ENCODE results near the gene FNDC3B. TPM values are rescaled to one million over a fixed set of nuclear protein-coding genes. Genes with fewer than 3 reads are reported as not detected.

FNDC3B gene
- total and polyA plus RNA-seq, 4 donors, result 13.3 to 175 (median 100) TPM

DNA sequence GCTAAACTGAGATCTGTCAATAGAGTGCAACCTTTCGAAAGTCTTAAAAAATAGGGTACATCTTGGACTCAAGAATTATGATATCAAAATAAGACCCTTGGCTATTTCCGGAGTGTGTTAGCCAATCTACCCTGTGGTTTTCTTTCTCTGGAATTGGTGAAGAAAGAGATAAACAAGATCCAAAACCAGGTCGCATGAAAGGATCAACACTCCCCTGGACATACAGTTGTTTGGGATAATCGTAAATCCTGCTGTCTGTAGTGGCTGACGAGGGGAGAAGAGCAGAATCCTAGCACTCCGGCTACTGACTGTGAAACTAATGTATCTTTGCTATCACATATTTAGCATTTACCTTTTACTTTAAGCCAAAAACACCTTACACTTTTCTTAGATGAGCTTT lies 30.9 kb downstream of the FNDC3B start:
- no peak overlapping the region for H3K27ac ChIP-seq (ENCODE audit: low read depth in 1 of 2, low read length in 1 of 2)
- ATAC-seq (ENCODE audit: insufficient read depth, low FRiP score) (no peak), DNase-seq (no peak)
- 48 to 78% methylated on average over 6 of the region's 6 CpGs for WGBS, 2 donors
- H3K4me3 ChIP-seq, result no peak overlapping the region
- H3K4me1 ChIP-seq (ENCODE audit: control insufficient read depth in 5 of 5, insufficient read depth in 5 of 5, low read length in 5 of 5), result peaks cover 8 to 48% (median 19%) of the 10 kb centered on the region in 5 donors
- TF ChIP-seq, protein P1, sequence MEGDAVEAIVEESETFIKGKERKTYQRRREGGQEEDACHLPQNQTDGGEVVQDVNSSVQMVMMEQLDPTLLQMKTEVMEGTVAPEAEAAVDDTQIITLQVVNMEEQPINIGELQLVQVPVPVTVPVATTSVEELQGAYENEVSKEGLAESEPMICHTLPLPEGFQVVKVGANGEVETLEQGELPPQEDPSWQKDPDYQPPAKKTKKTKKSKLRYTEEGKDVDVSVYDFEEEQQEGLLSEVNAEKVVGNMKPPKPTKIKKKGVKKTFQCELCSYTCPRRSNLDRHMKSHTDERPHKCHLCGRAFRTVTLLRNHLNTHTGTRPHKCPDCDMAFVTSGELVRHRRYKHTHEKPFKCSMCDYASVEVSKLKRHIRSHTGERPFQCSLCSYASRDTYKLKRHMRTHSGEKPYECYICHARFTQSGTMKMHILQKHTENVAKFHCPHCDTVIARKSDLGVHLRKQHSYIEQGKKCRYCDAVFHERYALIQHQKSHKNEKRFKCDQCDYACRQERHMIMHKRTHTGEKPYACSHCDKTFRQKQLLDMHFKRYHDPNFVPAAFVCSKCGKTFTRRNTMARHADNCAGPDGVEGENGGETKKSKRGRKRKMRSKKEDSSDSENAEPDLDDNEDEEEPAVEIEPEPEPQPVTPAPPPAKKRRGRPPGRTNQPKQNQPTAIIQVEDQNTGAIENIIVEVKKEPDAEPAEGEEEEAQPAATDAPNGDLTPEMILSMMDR (IDR thresholded peaks at IDR 0.05; ENCODE audit: control extremely low read depth, extremely low read depth), result no peak
- no peak overlapping the region for H3K9ac ChIP-seq (ENCODE audit: insufficient read depth in 1 of 2, low read length in 2 of 2)
- no peaks in the 10 kb centered on the region for H3K9me3 ChIP-seq (ENCODE audit: control insufficient read depth in 4 of 4, insufficient read depth in 3 of 4, low read length in 3 of 4)
- peaks cover 0 to 3% (median under 1%) of the 10 kb centered on the region in 4 donors for H3K36me3 ChIP-seq (ENCODE audit: control insufficient read depth in 4 of 4, insufficient read depth in 4 of 4, low read length in 4 of 4)
- no peaks in the 10 kb centered on the region for H3K27me3 ChIP-seq (ENCODE audit: control insufficient read depth in 3 of 3, insufficient read depth in 3 of 3, low read length in 2 of 3)

DNA sequence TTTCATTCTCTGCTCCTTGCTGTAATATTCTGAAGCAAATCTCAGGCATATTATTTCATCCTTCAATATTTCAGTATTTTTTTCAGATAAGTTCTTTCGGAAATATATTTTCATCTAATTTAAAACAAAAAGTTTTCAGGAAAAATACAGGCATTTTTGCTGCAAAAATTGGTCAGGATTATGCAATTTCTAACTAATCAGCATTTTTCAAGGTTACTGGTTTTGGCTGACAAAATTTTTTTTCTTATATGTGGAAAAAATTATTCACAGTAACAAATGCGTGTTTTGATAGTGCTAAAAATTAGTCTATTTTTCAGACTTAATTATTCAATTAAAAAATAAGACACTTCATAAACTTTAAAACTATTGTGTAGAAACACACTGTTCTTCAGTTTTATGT lies 31.4 kb downstream of the FNDC3B start:
- Histone ChIP-seq H3K27ac (ENCODE audit: low read depth in 1 of 2, low read length in 1 of 2) (no peak overlapping the region), H3K4me3 (no peak overlapping the region)
- 38 to 75% methylated on average over 2 of the region's 2 CpGs for WGBS, 2 donors

DNA sequence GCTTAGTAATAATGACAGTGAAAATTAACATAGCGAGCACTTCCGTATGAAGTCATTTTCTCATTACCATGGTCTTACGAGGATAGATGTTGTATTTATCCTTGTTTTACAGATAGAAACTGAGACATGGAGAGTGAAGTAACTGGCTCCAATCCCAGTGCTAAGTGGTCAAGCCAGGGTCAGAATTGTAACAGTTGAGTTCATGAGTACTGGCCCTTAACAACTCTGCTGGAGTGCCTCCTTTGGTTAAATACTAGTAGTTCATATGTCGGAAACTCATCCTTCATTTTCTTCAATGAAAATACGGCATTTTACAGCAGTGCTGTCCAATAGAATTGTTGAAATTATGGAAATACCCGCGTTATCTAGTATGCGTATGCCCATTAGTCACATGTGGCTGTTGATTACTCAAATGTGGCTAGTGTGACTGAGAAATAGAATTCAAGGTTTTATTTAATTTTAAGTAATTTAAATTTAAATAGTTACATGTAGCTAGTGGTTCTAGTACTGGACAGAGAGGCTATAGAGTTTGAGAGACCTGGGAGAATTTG lies 32.5 kb downstream of the FNDC3B start:
- ATAC-seq (ENCODE audit: insufficient read depth, low FRiP score), result no peak
- 85 to 87% methylated on average over 8 of the region's 8 CpGs for WGBS, 2 donors
- Histone ChIP-seq H3K9me3 (ENCODE audit: control insufficient read depth in 4 of 4, insufficient read depth in 3 of 4, low read length in 3 of 4) (no peaks in the 10 kb centered on the region), H3K36me3 (ENCODE audit: control insufficient read depth in 4 of 4, insufficient read depth in 4 of 4, low read length in 4 of 4) (peaks cover 0 to 3% (median under 1%) of the 10 kb centered on the region in 4 donors), H3K9ac (ENCODE audit: insufficient read depth in 1 of 2, low read length in 2 of 2) (no peak overlapping the region), H3K4me1 (ENCODE audit: control insufficient read depth in 5 of 5, insufficient read depth in 5 of 5, low read length in 5 of 5) (peaks cover 0 to 36% (median 6%) of the 10 kb centered on the region in 5 donors), H3K27me3 (ENCODE audit: control insufficient read depth in 3 of 3, insufficient read depth in 3 of 3, low read length in 2 of 3) (no peaks in the 10 kb centered on the region), H3K27ac (ENCODE audit: low read depth in 1 of 2, low read length in 1 of 2) (no peak overlapping the region), H3K4me3 (no peak overlapping the region)
- TF ChIP-seq, protein P1 (IDR thresholded peaks at IDR 0.05; ENCODE audit: control extremely low read depth, extremely low read depth), result no peak
- no peak for DNase-seq

More for the DNA sequence above, 31.4 kb downstream of the FNDC3B start:
- H3K9me3 ChIP-seq (ENCODE audit: control insufficient read depth in 4 of 4, insufficient read depth in 3 of 4, low read length in 3 of 4), result no peaks in the 10 kb centered on the region
- peaks cover 8 to 45% (median 13%) of the 10 kb centered on the region in 5 donors for H3K4me1 ChIP-seq (ENCODE audit: control insufficient read depth in 5 of 5, insufficient read depth in 5 of 5, low read length in 5 of 5)
- no peaks in the 10 kb centered on the region for H3K27me3 ChIP-seq (ENCODE audit: control insufficient read depth in 3 of 3, insufficient read depth in 3 of 3, low read length in 2 of 3)
- TF ChIP-seq, protein P1 (IDR thresholded peaks at IDR 0.05; ENCODE audit: control extremely low read depth, extremely low read depth), result no peak
- H3K9ac ChIP-seq (ENCODE audit: insufficient read depth in 1 of 2, low read length in 2 of 2), result no peak overlapping the region
- no peak for DNase-seq
- peaks cover 0 to 3% (median under 1%) of the 10 kb centered on the region in 4 donors for H3K36me3 ChIP-seq (ENCODE audit: control insufficient read depth in 4 of 4, insufficient read depth in 4 of 4, low read length in 4 of 4)
- no peak for ATAC-seq (ENCODE audit: insufficient read depth, low FRiP score)

DNA sequence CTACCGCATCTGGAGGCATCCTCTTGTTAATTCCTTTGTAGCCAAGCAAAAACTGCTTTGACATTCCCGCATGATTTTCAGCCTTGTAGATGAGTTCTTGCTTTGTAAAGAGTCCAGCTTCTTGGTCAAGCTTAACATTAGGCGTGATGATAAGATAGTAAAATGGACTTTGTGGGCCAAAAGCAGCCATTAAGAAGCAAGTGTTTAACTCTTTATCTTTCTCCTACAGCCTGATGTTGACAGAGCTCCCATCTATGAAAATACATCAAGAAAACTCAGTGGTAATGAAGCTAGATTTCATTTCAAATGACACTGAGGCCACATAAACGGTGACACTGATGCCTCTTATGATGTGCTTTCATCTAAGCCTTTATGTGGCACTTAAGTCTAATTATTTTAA lies 33.2 kb downstream of the FNDC3B start:
- H3K4me1 ChIP-seq (ENCODE audit: control insufficient read depth in 5 of 5, insufficient read depth in 5 of 5, low read length in 5 of 5), result peaks cover 0 to 32% (median 6%) of the 10 kb centered on the region in 5 donors
- H3K9ac ChIP-seq (ENCODE audit: insufficient read depth in 1 of 2, low read length in 2 of 2), result no peak overlapping the region
- no peaks in the 10 kb centered on the region for H3K27me3 ChIP-seq (ENCODE audit: control insufficient read depth in 3 of 3, insufficient read depth in 3 of 3, low read length in 2 of 3)
- no peak overlapping the region for H3K4me3 ChIP-seq
- TF ChIP-seq, protein P1 (IDR thresholded peaks at IDR 0.05; ENCODE audit: control extremely low read depth, extremely low read depth), result no peak
- peaks cover 0 to 3% (median under 1%) of the 10 kb centered on the region in 4 donors for H3K36me3 ChIP-seq (ENCODE audit: control insufficient read depth in 4 of 4, insufficient read depth in 4 of 4, low read length in 4 of 4)
- ATAC-seq (ENCODE audit: insufficient read depth, low FRiP score) (no peak), DNase-seq (no peak)
- WGBS, 2 donors, result 89 to 90% methylated on average over 4 of the region's 4 CpGs
- no peak overlapping the region for H3K27ac ChIP-seq (ENCODE audit: low read depth in 1 of 2, low read length in 1 of 2)
- no peaks in the 10 kb centered on the region for H3K9me3 ChIP-seq (ENCODE audit: control insufficient read depth in 4 of 4, insufficient read depth in 3 of 4, low read length in 3 of 4)

Data from lung (tissue), 12 donors.